GM12875 (cell line): Measurements from ENCODE around the gene LRIF1.

Source experiments
- H3K4me3 ChIP-seq: one replicate; pipeline ENCODE4 v1.5.1; 2011; ENCODE audit warnings: low read depth, low read length, control low read depth
- TF ChIP-seq, protein P1 (sequence below): IDR thresholded peaks from 2 replicates; pipeline ENCODE4 v1.5.1; 2011; ENCODE audit warnings: low read depth, mild to moderate bottlenecking, control low read depth, inconsistent platforms, low read length, moderate library complexity, borderline replicate concordance; ENCODE audit not compliant: insufficient read depth

The LRIF1 gene

DNA sequence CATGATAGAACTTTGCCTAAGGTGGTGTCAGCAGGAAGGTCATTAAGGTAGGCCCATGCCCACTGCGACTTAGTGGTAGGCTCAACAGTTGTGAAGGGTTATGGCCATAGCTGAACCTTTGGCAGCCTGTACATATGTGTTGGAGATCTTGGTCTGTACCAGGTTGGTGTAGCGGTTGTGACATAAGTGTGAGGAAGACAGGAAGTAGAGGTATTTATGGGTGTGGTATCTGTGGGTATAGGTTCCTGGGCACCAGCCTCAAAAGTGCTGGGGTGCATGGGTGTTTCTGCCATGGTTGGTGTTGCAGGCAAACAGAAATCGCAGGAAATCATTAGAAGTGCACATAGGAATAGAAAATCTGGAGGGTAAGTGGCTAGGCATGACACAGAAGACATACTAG lies 18.6 kb upstream of the LRIF1 start:
- TF ChIP-seq, protein P1, sequence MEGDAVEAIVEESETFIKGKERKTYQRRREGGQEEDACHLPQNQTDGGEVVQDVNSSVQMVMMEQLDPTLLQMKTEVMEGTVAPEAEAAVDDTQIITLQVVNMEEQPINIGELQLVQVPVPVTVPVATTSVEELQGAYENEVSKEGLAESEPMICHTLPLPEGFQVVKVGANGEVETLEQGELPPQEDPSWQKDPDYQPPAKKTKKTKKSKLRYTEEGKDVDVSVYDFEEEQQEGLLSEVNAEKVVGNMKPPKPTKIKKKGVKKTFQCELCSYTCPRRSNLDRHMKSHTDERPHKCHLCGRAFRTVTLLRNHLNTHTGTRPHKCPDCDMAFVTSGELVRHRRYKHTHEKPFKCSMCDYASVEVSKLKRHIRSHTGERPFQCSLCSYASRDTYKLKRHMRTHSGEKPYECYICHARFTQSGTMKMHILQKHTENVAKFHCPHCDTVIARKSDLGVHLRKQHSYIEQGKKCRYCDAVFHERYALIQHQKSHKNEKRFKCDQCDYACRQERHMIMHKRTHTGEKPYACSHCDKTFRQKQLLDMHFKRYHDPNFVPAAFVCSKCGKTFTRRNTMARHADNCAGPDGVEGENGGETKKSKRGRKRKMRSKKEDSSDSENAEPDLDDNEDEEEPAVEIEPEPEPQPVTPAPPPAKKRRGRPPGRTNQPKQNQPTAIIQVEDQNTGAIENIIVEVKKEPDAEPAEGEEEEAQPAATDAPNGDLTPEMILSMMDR: no peak
- H3K4me3 ChIP-seq: no peak overlapping the region

DNA sequence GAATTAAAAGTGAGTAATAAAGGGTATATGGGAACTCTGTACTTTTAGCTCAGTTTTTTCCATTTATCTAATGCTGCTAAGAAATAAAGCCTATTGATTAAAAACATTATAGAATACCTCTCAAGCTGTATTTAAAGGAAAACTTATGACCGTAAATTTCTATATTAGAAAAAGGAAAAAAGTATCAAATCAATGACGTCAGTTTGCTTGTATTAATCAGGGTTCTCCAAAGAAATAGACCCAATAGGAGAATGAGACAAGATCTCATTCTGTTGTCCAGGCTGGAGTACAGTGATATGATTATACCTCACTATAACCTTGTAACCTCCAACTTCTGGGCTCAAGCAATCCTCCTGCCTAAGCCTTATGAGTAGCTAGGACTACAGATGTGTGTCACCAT lies 15.4 kb upstream of the LRIF1 start:
- H3K4me3 ChIP-seq: no peak overlapping the region

GRCh38 chr1:110976089-110976488 lies 12.4 kb upstream of the LRIF1 start:
- TF ChIP-seq, protein P1: no peak
- H3K4me3 ChIP-seq: no peak overlapping the region

More for the DNA sequence above, 15.4 kb upstream of the LRIF1 start:
- TF ChIP-seq, protein P1: no peak

DNA sequence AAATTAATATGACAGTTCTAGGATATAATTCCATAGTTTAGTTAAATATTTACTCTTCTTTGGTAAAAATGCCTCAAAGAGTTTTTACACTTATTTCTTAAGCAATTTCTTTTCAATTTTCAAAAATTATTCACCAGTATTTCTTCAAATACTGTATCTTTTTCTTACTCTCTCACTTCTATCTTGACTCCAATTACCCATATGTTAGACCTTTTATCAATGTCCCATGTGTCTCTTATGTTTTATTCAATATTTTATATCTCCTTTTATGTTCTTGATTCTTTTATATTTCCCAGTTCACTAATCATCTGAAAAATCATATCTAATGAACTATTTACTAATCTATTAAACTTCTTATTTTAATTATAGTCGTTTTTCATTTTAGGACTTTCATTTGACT lies 11.5 kb upstream of the LRIF1 start:
- H3K4me3 ChIP-seq: no peak overlapping the region
- TF ChIP-seq, protein P1: no peak

DNA sequence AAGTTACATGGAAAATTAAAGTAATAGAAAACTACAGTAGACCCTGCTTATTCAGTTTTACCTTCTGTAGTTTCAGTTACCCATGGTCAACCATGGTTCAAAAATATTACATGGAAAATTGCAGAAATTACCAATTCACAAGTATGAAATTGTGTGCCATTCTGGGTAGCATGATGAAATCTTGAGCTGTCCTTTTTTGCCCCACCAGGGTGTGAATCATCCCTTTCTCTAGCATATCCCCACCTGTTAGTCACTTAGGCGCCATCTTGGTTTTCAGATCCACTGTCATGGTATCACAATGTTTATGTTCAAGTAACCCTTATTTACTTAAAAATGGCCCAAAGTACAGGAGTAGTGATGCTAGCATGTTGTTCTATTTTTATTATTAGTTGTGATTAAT lies 3.5 kb upstream of the LRIF1 start:
- H3K4me3 ChIP-seq: no peak overlapping the region
- TF ChIP-seq, protein P1: no peak

- TF ChIP-seq, protein P1: no peak
- peak overlapping the region; percentile 60 for H3K4me3 ChIP-seq
These were observed 757 bp upstream of the LRIF1 start for GRCh38 chr1:110964455-110964903.

- TF ChIP-seq, protein P1: no peak
These were observed 631 bp downstream of the LRIF1 start for GRCh38 chr1:110962892-110963690.

More at GRCh38 chr1:110962892-110963690, 631 bp downstream of the LRIF1 start:
- H3K4me3 ChIP-seq: peak overlapping the region; percentile 72
